T-helper 2 cell (primary cell): Measurements from ENCODE around the gene DOK3.
"Not testable (repeated sequence)": the region's sequence is repeated elsewhere in the genome, so short reads cannot be mapped to it uniquely, and the experiment has no call there.

Source experiments
- DNase-seq, 5 experiments: peaks; one replicate each; pipeline versions ENCODE4 v3.0.0 to v3.0.0-alpha.2; 2012 to 2022

Gene DOK3

DNA sequence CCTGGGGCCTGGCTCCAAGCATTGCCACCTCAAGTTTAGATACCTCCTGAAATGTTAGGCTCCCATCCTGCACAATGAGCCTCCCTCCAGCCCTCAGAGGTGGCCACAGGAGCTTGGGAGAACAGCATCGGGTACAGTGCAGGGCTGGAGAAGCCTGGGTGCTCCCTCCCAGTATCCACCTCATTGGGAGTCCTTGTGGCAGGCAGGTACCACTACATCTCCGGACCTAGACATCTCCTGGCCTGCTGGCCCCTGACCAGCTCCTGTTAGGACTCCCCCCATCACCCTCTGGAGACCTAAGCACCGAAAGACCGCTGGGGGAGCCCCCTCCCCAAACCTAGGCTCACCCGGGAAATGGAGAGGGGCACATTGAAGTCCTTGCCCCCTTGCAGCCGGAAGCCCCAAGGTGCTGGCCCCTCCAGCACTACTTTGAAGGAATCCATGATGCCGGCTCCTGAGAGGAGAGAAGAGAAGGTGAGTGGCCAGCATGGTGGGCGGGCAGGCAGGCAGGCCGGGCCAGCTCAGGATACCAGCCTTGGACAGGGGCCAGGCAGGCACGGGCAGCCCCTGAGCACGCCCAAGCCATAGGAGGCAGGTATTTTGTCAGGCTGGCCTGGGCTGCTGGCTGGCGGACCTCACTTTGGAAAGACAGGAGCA lies 13.4 kb downstream of the DOK3 start:
- no peak for DNase-seq

GRCh38 chr5:177495243-177496060 lies 14.2 kb downstream of the DOK3 start:
- DNase-seq, result no peak

- DNase-seq, result no peak
These were observed 15.1 kb downstream of the DOK3 start for GRCh38 chr5:177494346-177495195.

- no peak for DNase-seq
These were observed 15.8 kb downstream of the DOK3 start for GRCh38 chr5:177493795-177494345.

DNA sequence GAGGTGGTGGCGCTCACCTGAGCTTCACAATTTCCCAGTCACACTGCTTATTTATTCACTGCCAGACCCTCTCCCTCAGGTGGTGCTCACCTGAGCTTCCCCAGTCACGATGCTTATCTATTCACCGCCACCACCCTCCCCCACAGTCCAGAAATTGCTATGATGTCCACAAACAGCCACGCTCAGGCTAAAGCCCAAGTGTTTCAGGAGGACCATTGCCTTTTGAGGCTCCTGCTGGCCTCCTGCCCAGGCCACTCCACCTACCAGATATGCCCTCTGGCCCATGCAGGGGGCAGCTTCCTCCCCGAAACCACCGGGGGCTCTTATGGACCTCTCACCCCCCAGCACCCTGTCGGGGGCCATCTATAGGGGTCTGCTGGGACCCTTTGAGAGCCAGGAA lies 16.8 kb downstream of the DOK3 start:
- DNase-seq, result no peak

GRCh38 chr5:177491983-177492746 lies 17.5 kb downstream of the DOK3 start:
- DNase-seq, result no peak

GRCh38 chr5:177491429-177491945 lies 18.1 kb downstream of the DOK3 start:
- peak in 1 of 5 experiments; percentile 38 for DNase-seq

GRCh38 chr5:177490992-177491391 lies 18.6 kb downstream of the DOK3 start:
- DNase-seq, result no peak

DNA sequence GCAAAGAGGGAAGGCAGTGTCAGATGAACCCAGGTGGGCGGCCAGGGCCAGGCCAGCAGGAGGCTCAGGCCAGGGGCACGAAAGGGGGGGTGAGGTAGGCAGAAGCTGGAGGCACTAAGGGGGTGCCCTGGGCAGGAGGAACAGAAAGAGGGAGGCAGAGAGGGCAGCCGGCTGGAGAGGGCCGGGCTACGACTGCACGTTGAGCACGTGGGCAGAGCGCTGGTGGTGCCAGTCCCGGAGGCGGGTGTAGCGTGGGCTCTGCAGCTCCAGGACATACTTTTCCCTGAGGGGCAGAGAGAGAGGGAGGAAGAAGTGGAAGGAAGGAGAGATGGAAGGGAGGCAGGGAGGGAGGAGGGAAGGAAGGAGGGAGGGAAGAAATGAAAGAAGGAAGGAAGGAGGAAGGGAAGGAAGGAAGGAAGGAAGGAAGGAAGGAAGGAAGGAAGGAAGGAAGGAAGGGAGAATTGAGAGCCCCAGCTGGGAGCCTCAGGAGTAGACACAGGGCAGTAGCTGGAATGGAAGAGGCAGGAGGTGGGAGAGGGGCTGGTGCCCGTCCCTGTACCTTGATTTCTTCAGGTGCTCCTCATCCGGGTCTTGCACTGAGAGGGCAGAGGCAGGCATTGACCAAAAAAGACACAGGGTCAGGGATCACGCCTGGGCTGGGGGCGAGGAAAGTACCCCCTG lies 19.2 kb downstream of the DOK3 start:
- DNase-seq, result no peak

DNA sequence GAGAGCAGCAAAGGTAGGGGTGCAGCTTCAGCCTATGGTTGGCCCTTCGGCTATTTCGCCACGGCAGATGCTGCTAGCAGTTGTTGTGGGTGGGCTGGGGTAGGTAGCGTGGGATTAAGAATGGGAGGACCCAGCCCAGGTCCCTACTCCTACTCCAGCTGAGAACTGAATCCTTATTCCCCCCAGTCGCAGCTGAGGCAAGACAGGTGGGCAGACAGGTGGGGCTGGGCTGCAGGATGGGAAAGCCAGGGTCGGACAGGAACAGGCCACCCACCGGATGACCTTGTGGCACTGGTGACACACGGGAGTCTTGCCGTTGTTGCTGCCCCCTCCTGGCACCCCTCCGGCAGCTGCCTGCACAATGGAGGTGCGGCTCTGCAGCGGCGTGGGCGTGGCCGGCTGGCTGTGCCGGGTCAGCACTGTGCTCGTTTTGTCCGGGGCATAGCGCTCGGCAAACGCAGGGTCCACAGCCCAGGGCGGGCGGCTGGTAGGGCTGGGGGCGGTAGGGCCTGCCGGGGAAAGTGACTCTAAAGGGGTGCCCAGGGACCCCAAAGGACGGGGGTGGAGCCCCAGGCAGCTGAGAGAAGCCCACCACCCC lies 20.4 kb downstream of the DOK3 start:
- DNase-seq, result no peak

DNA sequence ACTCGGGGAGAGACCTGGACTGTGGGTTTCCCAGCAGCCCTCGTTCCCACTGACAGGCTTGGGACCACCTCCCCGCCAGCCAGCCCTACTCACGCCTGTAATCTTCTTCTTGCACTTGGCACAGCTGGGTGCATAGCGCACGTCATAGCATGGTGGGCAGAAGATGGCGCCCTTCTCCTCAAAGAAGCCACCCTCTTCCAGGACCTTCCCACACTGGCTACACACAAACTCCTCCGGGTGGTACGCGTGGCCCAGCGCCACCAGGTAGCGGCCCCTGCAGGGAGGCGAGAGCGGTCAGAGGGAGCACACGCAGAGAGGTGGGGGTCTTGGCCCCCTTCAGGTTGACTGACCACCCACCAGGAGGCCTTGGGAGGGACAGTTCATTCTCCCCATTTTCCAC lies 21.7 kb downstream of the DOK3 start:
- DNase-seq, result no peak

DNA sequence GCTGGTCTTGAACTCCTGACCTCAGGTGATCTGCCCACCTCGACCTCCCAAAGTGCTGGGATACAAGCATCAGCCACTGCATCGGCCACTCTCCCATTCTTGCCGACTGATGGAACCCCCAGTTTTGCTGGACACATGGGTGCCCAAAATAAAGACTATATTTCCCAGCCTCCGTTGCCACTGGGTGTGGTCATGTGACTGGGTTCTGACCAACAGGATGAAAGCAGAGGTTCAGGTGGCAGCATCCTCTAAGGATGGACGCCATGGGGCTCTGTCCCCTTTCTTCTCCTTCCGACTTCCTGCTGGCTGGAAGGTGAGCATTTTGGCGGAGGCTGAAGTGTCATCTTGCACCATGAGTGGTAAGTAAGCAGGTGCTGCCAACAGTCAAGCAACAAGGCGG lies 22.5 kb downstream of the DOK3 start:
- DNase-seq, result no peak

DNA sequence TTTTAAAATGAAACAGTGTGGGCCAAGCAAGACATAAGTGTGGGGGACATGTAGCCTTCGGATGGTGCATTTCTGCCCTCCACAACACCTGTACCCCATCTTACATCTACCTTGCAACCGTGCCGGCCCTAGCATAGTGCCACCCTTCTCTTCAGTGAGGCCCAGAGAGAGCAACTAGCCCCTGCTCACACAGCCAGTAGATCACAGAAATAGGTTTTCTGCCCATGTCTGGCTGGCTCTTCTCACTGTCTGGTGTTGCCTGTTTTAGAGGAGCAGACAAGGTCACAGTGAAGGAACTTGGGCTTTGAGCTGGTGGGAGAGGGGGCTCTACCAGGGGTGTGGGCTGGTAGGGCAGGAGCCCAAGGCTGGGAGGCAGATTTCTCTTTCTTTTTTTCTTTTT lies 23.4 kb downstream of the DOK3 start:
- DNase-seq, result no peak

GRCh38 chr5:177485753-177486152 lies 23.9 kb downstream of the DOK3 start:
- not testable (repeated sequence) for DNase-seq

DNA sequence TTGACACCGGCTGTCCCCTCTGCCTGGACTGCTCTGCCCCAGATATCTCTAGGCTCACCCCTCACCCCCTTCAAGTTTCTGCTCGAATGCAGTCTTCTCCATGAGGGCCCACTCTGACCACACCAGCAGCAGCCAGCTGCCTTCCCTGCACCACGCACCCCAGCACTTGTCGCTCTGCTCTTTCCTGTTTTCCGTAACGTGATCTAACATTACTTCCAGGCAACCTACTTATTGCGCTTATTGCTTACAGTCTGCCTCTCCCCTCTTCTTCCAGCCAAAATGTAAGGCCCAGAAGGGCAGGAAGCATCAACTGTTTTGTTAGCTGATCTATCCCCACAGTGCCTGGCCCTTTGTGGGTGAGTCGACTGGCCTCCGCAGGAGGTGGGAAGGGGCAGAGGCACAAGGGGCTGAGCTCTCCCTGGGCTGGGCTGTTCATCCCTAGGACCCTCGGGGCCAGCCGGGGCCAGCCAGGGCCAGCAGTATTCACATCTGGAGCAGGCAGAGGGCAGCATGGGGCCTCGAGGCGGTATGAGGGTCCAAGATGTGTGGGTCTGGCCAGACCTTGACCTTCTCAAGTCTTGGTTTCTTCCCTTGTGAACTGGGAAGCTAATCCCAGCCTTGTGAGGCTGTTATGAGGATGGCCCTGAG lies 24.6 kb downstream of the DOK3 start:
- no peak for DNase-seq

DNA sequence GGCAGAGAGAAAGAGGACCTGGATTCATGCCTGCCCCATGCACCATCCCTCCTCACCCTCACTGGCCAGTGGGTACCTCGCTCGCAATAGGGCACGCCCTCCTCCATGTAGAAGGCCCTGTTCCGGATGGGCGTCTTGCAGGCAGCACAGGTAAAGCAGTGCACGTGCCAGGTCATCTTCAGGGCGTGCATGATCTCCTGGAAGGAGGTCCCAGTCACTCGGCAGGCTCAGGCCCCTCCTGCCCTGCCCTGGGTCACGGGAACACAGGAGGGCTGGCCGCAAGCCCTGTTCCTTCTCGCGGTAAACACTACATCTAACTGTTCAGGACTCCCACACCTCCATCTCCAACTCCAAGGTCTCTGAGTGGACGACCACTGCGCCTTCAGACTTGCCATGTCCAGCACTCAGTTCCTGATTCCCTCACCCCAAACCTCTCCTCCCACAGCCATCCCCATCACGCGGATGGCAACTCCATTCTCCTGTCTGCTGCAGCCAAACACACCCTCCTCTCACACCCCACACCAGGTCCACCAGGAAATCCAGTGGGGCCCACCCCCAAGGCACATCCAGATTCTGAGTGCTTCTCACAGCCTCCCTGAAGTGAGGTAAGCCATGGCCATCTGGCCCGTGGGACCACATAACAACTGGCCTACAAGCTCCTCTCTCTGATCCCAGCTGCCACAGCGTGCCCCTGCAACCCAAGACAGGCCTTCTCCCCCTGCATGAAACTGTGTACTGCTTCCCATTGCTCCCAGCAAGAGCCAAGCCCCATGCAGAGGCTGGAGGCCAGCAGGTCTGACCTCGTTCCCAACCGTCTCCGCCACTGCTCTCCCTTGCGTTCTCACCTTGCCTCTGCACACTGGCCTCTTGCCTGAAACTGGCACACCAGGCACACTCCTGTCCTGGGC lies 25.4 kb downstream of the DOK3 start:
- DNase-seq, result no peak

GRCh38 chr5:177483042-177483441 lies 26.6 kb downstream of the DOK3 start:
- DNase-seq, result no peak

DNA sequence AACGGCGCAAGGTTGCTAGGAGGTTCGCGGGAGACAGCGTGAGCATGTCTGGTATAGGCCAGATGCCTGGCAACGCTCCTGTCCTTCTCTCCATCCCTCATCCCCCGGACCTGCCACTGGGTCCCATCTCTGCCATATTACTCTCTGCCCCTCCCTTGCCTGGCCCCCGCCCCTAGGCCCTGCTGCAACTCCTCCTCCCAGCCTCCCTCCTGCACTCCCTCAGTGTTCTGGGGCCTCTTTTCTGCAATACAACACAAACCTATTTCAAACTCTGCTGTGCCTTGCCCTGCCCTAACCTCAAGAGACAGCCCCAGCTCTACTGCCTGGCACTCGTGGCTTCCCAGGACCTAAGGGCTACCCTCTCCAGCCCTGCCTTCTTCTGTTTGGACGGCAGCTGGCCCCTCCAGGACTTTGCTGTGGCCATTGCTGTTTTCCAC lies 27.2 kb downstream of the DOK3 start:
- DNase-seq, result no peak

GRCh38 chr5:177479774-177480173 lies 29.9 kb downstream of the DOK3 start:
- DNase-seq, result no peak
